ENCODE results near the gene HLA-DRB1.
"Not testable (repeated sequence)": the region's sequence is repeated elsewhere in the genome, so short reads cannot be mapped to it uniquely, and the experiment has no call there.

HLA-DRB1 gene

DNA sequence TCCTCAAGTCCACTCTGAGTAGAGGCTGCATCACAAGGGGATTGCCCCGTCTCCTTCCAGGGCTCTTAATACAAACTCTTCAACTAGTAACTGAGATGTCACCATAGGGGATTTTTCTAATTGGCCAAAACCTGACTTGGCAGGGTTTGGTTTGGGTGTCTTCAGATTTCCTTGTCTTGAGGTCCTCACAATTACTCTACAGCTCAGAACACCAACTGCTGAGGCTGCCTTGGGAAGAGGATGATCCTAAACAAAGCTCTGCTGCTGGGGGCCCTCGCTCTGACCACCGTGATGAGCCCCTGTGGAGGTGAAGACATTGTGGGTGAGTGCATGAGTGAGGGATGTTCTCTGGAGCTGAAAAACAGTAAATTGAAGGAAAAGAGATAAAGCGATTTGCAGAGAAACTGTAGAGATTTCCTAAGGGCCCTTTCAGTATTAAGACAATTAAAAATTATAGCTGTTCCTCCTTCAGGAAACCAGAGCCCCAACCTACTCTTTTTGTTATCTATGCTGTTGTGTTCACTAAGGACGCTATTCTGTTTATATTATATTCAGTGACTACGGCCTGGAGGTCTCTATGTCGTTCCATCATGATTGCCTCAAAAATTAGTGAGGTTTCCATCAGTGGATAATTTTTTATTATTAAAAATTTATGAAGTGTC lies 47.7 kb upstream of the HLA-DRB1 start, which contains the start of gene HLA-DQA1:
Gene HLA-DQA1, plus strand, starts transcription at position 188 of the 662 bp plus-strand sequence. Its CDS starts 53 bp downstream, at position 241.
- Histone ChIP-seq H4K20me1 (ENCODE audit: insufficient read depth, low read length) (no peaks in the 10 kb centered on the region), H3K4me3 (ENCODE audit: low read depth, low read length, poor library complexity, severe bottlenecking) (no peak within 1 kb of the TSS), H3K4me1 (ENCODE audit: insufficient read depth, low read length, severe bottlenecking) (peaks cover 21% of the 10 kb centered on the region), H3K27me3 (ENCODE audit: insufficient read depth, low read length) (no peaks in the 10 kb centered on the region), H3K9me3 (ENCODE audit: low read length) (no peaks in the 10 kb centered on the region), H3K79me2 (ENCODE audit: insufficient read depth, low read length) (no peaks in the 10 kb centered on the region), H3F3A (ENCODE audit: insufficient read depth, low read length) (no peaks in the 10 kb centered on the region), H2AFZ (ENCODE audit: low read length) (no peak within 1 kb of the TSS), H3K36me3 (ENCODE audit: insufficient read depth, low read length) (no peaks in the 10 kb centered on the region), H3K9me2 (ENCODE audit: low read depth, low read length) (no peaks in the 10 kb centered on the region), H3K9ac (ENCODE audit: low read length) (no peak within 1 kb of the TSS), H3K4me2 (ENCODE audit: low read length) (no peak within 1 kb of the TSS), H3K27ac (ENCODE audit: low read depth, low read length, poor library complexity, severe bottlenecking) (no peak within 1 kb of the TSS)
- TF ChIP-seq EZH2 (IDR thresholded peaks at IDR 0.05; ENCODE audit: borderline replicate concordance, low read length), result no peak

GRCh38 chr6:32635526-32636123 lies 46.0 kb upstream of the HLA-DRB1 start:
- Histone ChIP-seq H4K20me1 (ENCODE audit: insufficient read depth, low read length) (no peaks in the 10 kb centered on the region), H3K27ac (ENCODE audit: low read depth, low read length, poor library complexity, severe bottlenecking) (no peak overlapping the region), H3K27me3 (ENCODE audit: insufficient read depth, low read length) (no peaks in the 10 kb centered on the region), H3K36me3 (ENCODE audit: insufficient read depth, low read length) (no peaks in the 10 kb centered on the region), H3K79me2 (ENCODE audit: insufficient read depth, low read length) (no peaks in the 10 kb centered on the region), H3K4me3 (ENCODE audit: low read depth, low read length, poor library complexity, severe bottlenecking) (no peak overlapping the region), H3K4me1 (ENCODE audit: insufficient read depth, low read length, severe bottlenecking) (peaks cover 22% of the 10 kb centered on the region), H3F3A (ENCODE audit: insufficient read depth, low read length) (no peaks in the 10 kb centered on the region), H3K4me2 (ENCODE audit: low read length) (no peak overlapping the region), H3K9me3 (ENCODE audit: low read length) (no peaks in the 10 kb centered on the region), H2AFZ (ENCODE audit: low read length) (no peak overlapping the region), H3K9me2 (ENCODE audit: low read depth, low read length) (no peaks in the 10 kb centered on the region), H3K9ac (ENCODE audit: low read length) (no peak overlapping the region)
- TF ChIP-seq CTCF (IDR thresholded peaks at IDR 0.05; ENCODE audit: low read length), result no peak
- no peak for TF ChIP-seq EZH2 (IDR thresholded peaks at IDR 0.05; ENCODE audit: borderline replicate concordance, low read length)

GRCh38 chr6:32629793-32630192 lies 40.1 kb upstream of the HLA-DRB1 start:
- H3K27me3 ChIP-seq (ENCODE audit: insufficient read depth, low read length); H3K4me2 ChIP-seq (ENCODE audit: low read length); H3K9me3 ChIP-seq (ENCODE audit: low read length); H3F3A ChIP-seq (ENCODE audit: insufficient read depth, low read length); H2AFZ ChIP-seq (ENCODE audit: low read length); H3K79me2 ChIP-seq (ENCODE audit: insufficient read depth, low read length); H3K4me3 ChIP-seq (ENCODE audit: low read depth, low read length, poor library complexity, severe bottlenecking); H4K20me1 ChIP-seq (ENCODE audit: insufficient read depth, low read length); H3K36me3 ChIP-seq (ENCODE audit: insufficient read depth, low read length); H3K9me2 ChIP-seq (ENCODE audit: low read depth, low read length); H3K9ac ChIP-seq (ENCODE audit: low read length); H3K27ac ChIP-seq (ENCODE audit: low read depth, low read length, poor library complexity, severe bottlenecking): not testable (repeated sequence)
- peaks cover 42% of the 10 kb centered on the region for H3K4me1 ChIP-seq (ENCODE audit: insufficient read depth, low read length, severe bottlenecking)

DNA sequence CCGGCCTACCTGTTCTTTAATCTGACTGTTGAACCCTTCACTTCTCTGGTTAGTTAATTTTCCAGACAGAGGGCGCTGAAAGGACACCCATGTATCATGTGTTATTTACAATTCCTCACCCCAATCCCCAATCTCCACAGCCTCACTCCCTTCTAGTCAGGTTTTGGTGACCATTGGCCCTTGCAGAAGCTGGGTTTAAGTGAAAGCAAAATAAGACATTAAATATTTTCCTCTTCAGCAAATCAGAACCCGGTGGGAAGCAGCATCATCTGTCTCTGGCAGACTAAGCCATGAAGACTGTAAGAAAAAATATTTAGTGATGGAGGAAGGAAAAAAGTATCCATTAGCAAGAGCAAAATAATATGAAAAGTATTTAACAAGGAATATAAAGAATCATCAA lies 38.2 kb upstream of the HLA-DRB1 start:
- H3K9me3 ChIP-seq (ENCODE audit: low read length), result no peaks in the 10 kb centered on the region
- H3K4me3 ChIP-seq (ENCODE audit: low read depth, low read length, poor library complexity, severe bottlenecking), result no peak overlapping the region

More for the DNA sequence above, 38.2 kb upstream of the HLA-DRB1 start:
- H3K4me1 ChIP-seq (ENCODE audit: insufficient read depth, low read length, severe bottlenecking), result peaks cover 52% of the 10 kb centered on the region
- H2AFZ ChIP-seq (ENCODE audit: low read length), result no peak overlapping the region
- peak overlapping the region; percentile 55 for H3K27ac ChIP-seq (ENCODE audit: low read depth, low read length, poor library complexity, severe bottlenecking)
- no peak overlapping the region for H3K9ac ChIP-seq (ENCODE audit: low read length)
- H3K79me2 ChIP-seq (ENCODE audit: insufficient read depth, low read length), result no peaks in the 10 kb centered on the region
- peak; percentile 15; the same call in 1 of the 2 replicates for TF ChIP-seq CTCF (IDR thresholded peaks at IDR 0.05; ENCODE audit: low read length)
- no peak for TF ChIP-seq EZH2 (IDR thresholded peaks at IDR 0.05; ENCODE audit: borderline replicate concordance, low read length)
- H4K20me1 ChIP-seq (ENCODE audit: insufficient read depth, low read length), result no peaks in the 10 kb centered on the region
- H3K27me3 ChIP-seq (ENCODE audit: insufficient read depth, low read length), result no peaks in the 10 kb centered on the region
- H3F3A ChIP-seq (ENCODE audit: insufficient read depth, low read length), result no peaks in the 10 kb centered on the region
- no peaks in the 10 kb centered on the region for H3K36me3 ChIP-seq (ENCODE audit: insufficient read depth, low read length)
- H3K4me2 ChIP-seq (ENCODE audit: low read length), result no peak overlapping the region
- no peaks in the 10 kb centered on the region for H3K9me2 ChIP-seq (ENCODE audit: low read depth, low read length)

All from OCI-LY1 (cell line).